Gastroesophageal sphincter (tissue), 4 donors: Measurements from ENCODE around the gene SGCD. TPM values are rescaled to one million over a fixed set of nuclear protein-coding genes. Genes with fewer than 3 reads are reported as not detected.

ENCODE experiments used
- ATAC-seq: fragments of 150-250 bp; one replicate; pipeline ENCODE4 v1.9.1; 2016; ENCODE audit warnings: mild to moderate bottlenecking, moderate library complexity
- H3K27ac ChIP-seq, 4 donors: fragments of 200-600 bp; sonication (generic) in 3 of 4; 1 replicate in 3 of 4; 2 replicates in 1 of 4; pipeline ENCODE4 v1.5.1; 2016 to 2019
- H3K27me3 ChIP-seq: fragments of 200-600 bp; sonication (generic); one replicate; pipeline ENCODE4 v1.5.1; 2019
- H3K36me3 ChIP-seq, 2 donors: fragments of 200-600 bp; sonication (generic); one replicate each; pipeline ENCODE4 v1.5.1; 2019; ENCODE audit warnings: control low read depth in 1 of 2
- H3K4me1 ChIP-seq, 3 donors: fragments of 200-600 bp; sonication (generic); 1 replicate in 2 of 3; 2 replicates in 1 of 3; pipeline ENCODE4 v1.5.1; 2016 to 2019; ENCODE audit warnings: control low read depth in 2 of 3
- H3K4me3 ChIP-seq, 2 donors: fragments of 200-600 bp; sonication (generic); one replicate each; pipeline ENCODE4 v1.5.1; 2019; ENCODE audit warnings: mild to moderate bottlenecking in 1 of 2, moderate library complexity in 1 of 2
- H3K9me3 ChIP-seq, 3 donors: fragments of 200-600 bp; sonication (generic); one replicate each; pipeline ENCODE4 v1.5.1; 2017 to 2019; ENCODE audit warnings: control low read depth in 2 of 3
- CTCF ChIP-seq, 4 experiments: fragments of 200-600 bp in 2 of 4; fragments of 450-650 bp in 2 of 4; sonication (generic) in 1 of 4; IDR thresholded peaks; one replicate each; pipeline ENCODE4 v1.5.1; 2017 to 2019; ENCODE audit warnings: antibody characterized with exemption in 4 of 4, mild to moderate bottlenecking in 2 of 4, moderate library complexity in 2 of 4
- EP300 ChIP-seq: sonication (generic); formaldehyde crosslinking; IDR thresholded peaks from one replicate; pipeline ENCODE4 v1.6.1; 2017; ENCODE audit warnings: antibody characterized with exemption, mild to moderate bottlenecking
- POLR2A ChIP-seq, 2 donors: fragments of 450-650 bp; IDR thresholded peaks; one replicate each; pipeline ENCODE4 v1.6.1; 2017; ENCODE audit warnings: antibody characterized with exemption in 2 of 2, mild to moderate bottlenecking in 2 of 2, moderate library complexity in 1 of 2
- POLR2AphosphoS5 ChIP-seq: sonication (generic); formaldehyde crosslinking; IDR thresholded peaks from one replicate; pipeline ENCODE4 v1.6.1; 2017; ENCODE audit warnings: antibody characterized with exemption
- WGBS, 2 donors: methylation state at CpG; one replicate each; pipeline ENCODE4 v1.1.5; 2018; ENCODE audit warnings: low coverage in 1 of 2; 5-methylcytosine and 5-hydroxymethylcytosine counted together
- total RNA-seq, 4 donors: library from RNA; depleted of rRNA; stranded (reverse); fragments of >200 nt; gene quantifications; one replicate each; pipeline ENCODE4 v1.1.0, GENCODE V29; 2016

SGCD gene
- total RNA-seq, 4 donors from 2014 or later, result 8.8 to 61.3 (median 33.7) TPM

- no peak for ATAC-seq
- 90 to 95% methylated on average over 4 of the region's 4 CpGs for WGBS, 2 donors
- H3K36me3 ChIP-seq, result no peaks in the 10 kb centered on the region
- H3K4me1 ChIP-seq, result peaks cover 0 to 4% (median 0%) of the 10 kb centered on the region in 3 donors
- no peaks in the 10 kb centered on the region for H3K9me3 ChIP-seq
- TF ChIP-seq CTCF (IDR thresholded peaks at IDR 0.05), result no peak
- TF ChIP-seq POLR2AphosphoS5, result no peak
- no peak for TF ChIP-seq POLR2A (IDR thresholded peaks at IDR 0.05)
- TF ChIP-seq EP300, result no peak
- H3K27ac ChIP-seq, result no peak overlapping the region
- H3K4me3 ChIP-seq, result no peak overlapping the region
- no peaks in the 10 kb centered on the region for H3K27me3 ChIP-seq
Measured at GRCh38 chr5:156532921-156533320, 206.0 kb downstream of the SGCD start.

GRCh38 chr5:156534085-156534484, 207.1 kb downstream of the SGCD start:
- ATAC-seq, result no peak
- WGBS, 2 donors, result 62 to 86% methylated on average over 2 of the region's 2 CpGs

GRCh38 chr5:156534906-156535485, 208.0 kb downstream of the SGCD start:
- no peak overlapping the region for H3K27ac ChIP-seq
- no peak overlapping the region for H3K4me3 ChIP-seq
- peaks cover 0 to under 1% (median 0%) of the 10 kb centered on the region in 3 donors for H3K4me1 ChIP-seq
- no peak for ATAC-seq
- H3K36me3 ChIP-seq, result no peaks in the 10 kb centered on the region
- no peaks in the 10 kb centered on the region for H3K9me3 ChIP-seq
- TF ChIP-seq POLR2A (IDR thresholded peaks at IDR 0.05) (no peak), CTCF (IDR thresholded peaks at IDR 0.05) (no peak), EP300 (no peak), POLR2AphosphoS5 (no peak)
- no peaks in the 10 kb centered on the region for H3K27me3 ChIP-seq
- 50 to 57% methylated on average over 2 of the region's 2 CpGs for WGBS, 2 donors

More at GRCh38 chr5:156534085-156534484, 207.1 kb downstream of the SGCD start:
- Histone ChIP-seq H3K27me3 (no peaks in the 10 kb centered on the region), H3K4me3 (no peak overlapping the region), H3K27ac (no peak overlapping the region), H3K4me1 (peaks cover 0 to 4% (median 0%) of the 10 kb centered on the region in 3 donors), H3K9me3 (no peaks in the 10 kb centered on the region), H3K36me3 (no peaks in the 10 kb centered on the region)
- TF ChIP-seq POLR2A (IDR thresholded peaks at IDR 0.05) (no peak), EP300 (no peak), CTCF (IDR thresholded peaks at IDR 0.05) (no peak), POLR2AphosphoS5 (no peak)

DNA sequence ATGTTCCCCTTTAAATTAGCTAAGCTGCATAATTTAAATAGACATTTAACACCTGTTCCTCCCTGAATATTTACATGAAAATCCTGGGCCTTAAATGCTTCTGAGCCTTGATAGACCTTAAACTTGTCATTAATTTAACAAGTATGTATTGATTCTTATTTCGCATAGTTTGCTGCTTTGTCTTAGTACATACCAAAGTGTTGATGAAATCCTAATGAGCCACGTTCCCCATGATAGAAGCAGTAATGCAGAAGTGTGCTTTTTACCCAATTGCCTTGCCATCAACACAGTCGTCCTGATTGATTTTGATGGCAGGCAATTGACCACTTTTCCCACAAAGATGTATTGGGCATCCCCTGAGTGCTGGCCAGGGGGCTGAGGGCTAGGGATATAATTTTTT, 213.5 kb downstream of the SGCD start:
- Histone ChIP-seq H3K27ac (no peak overlapping the region), H3K36me3 (no peaks in the 10 kb centered on the region), H3K27me3 (no peaks in the 10 kb centered on the region), H3K4me3 (no peak overlapping the region), H3K9me3 (no peaks in the 10 kb centered on the region), H3K4me1 (peaks cover 0 to 10% (median 0%) of the 10 kb centered on the region in 3 donors)
- no peak for ATAC-seq
- TF ChIP-seq POLR2AphosphoS5 (no peak), POLR2A (IDR thresholded peaks at IDR 0.05) (no peak), EP300 (no peak), CTCF (IDR thresholded peaks at IDR 0.05) (no peak)
- 60 to 94% methylated on average over 2 to 3 of the region's 3 CpGs for WGBS, 2 donors

GRCh38 chr5:156541582-156541981, 214.6 kb downstream of the SGCD start:
- 92 to 95% methylated on average over 2 of the region's 2 CpGs for WGBS, 2 donors
- no peak overlapping the region for H3K27ac ChIP-seq
- peaks cover 0 to 10% (median 0%) of the 10 kb centered on the region in 3 donors for H3K4me1 ChIP-seq
- no peaks in the 10 kb centered on the region for H3K27me3 ChIP-seq
- no peak for TF ChIP-seq POLR2A (IDR thresholded peaks at IDR 0.05)
- no peak for TF ChIP-seq EP300
- TF ChIP-seq POLR2AphosphoS5, result no peak
- TF ChIP-seq CTCF (IDR thresholded peaks at IDR 0.05), result no peak
- ATAC-seq, result no peak
- H3K36me3 ChIP-seq, result no peaks in the 10 kb centered on the region
- no peaks in the 10 kb centered on the region for H3K9me3 ChIP-seq
- no peak overlapping the region for H3K4me3 ChIP-seq
